Measurements from ENCODE around the gene NDUFB4. TPM values are rescaled to one million over a fixed set of nuclear protein-coding genes. Genes with fewer than 3 reads are reported as not detected.

Gene NDUFB4
- polyA plus RNA-seq, 1 donor from 2014 or later, result 154 TPM

DNA sequence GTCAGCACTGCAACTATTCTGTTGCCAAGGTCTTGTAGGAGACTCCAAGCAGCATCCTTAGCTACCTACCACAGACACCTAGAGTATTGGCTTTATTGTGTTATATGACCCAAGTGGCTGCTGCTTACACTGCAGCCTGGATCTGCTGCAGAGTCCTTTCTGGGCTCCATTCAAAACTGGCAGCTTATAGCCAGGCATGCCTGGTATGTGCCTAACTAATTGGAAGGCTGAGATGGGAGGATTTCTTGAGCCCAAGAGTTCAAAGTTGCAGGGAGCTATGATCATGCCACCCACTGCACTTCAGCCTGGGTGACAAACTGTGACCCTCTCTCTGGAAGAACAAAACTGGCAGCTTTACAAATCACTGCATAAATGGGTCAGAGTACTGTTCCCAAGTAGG is 8.6 kb downstream of the NDUFB4 start:
- Histone ChIP-seq H3K4me3 (ENCODE audit: low read length) (no peak overlapping the region), H3K9me3 (ENCODE audit: low read length) (no peaks in the 10 kb centered on the region), H2AFZ (ENCODE audit: low read depth, low read length) (no peak overlapping the region), H3K27me3 (ENCODE audit: insufficient read depth, low read depth, low read length) (no peaks in the 10 kb centered on the region), H3K36me3 (ENCODE audit: insufficient read depth, low read length) (no peaks in the 10 kb centered on the region), H3K79me2 (replicated peaks; ENCODE audit: insufficient read depth, low read length) (no peaks in the 10 kb centered on the region), H4K20me1 (ENCODE audit: insufficient read depth) (no peaks in the 10 kb centered on the region), H3K4me2 (ENCODE audit: low read length) (no peak overlapping the region), H3F3A (ENCODE audit: insufficient read depth, low read length, poor library complexity, severe bottlenecking) (no peaks in the 10 kb centered on the region), H3K27ac (ENCODE audit: low read length) (no peak overlapping the region), H3K9ac (ENCODE audit: low read length) (no peak overlapping the region), H3K9me2 (ENCODE audit: insufficient read depth, low read length) (no peaks in the 10 kb centered on the region)
- TF ChIP-seq POLR2AphosphoS5 (IDR thresholded peaks at IDR 0.05) (no peak), RAD21 (conservative IDR thresholded peaks at IDR 0.05) (no peak), MXI1 (conservative IDR thresholded peaks at IDR 0.05; ENCODE audit: poor library complexity, severe bottlenecking) (no peak), SMC3 (conservative IDR thresholded peaks at IDR 0.05; ENCODE audit: poor library complexity) (no peak), EZH2 (IDR thresholded peaks at IDR 0.05; ENCODE audit: borderline replicate concordance, insufficient read depth, low read length, poor library complexity, severe bottlenecking) (no peak), TAF1 (IDR thresholded peaks at IDR 0.05; ENCODE audit: low read depth) (no peak), EP300 (conservative IDR thresholded peaks at IDR 0.05; ENCODE audit: poor library complexity, severe bottlenecking) (no peak)
- TF ChIP-seq, protein P1, sequence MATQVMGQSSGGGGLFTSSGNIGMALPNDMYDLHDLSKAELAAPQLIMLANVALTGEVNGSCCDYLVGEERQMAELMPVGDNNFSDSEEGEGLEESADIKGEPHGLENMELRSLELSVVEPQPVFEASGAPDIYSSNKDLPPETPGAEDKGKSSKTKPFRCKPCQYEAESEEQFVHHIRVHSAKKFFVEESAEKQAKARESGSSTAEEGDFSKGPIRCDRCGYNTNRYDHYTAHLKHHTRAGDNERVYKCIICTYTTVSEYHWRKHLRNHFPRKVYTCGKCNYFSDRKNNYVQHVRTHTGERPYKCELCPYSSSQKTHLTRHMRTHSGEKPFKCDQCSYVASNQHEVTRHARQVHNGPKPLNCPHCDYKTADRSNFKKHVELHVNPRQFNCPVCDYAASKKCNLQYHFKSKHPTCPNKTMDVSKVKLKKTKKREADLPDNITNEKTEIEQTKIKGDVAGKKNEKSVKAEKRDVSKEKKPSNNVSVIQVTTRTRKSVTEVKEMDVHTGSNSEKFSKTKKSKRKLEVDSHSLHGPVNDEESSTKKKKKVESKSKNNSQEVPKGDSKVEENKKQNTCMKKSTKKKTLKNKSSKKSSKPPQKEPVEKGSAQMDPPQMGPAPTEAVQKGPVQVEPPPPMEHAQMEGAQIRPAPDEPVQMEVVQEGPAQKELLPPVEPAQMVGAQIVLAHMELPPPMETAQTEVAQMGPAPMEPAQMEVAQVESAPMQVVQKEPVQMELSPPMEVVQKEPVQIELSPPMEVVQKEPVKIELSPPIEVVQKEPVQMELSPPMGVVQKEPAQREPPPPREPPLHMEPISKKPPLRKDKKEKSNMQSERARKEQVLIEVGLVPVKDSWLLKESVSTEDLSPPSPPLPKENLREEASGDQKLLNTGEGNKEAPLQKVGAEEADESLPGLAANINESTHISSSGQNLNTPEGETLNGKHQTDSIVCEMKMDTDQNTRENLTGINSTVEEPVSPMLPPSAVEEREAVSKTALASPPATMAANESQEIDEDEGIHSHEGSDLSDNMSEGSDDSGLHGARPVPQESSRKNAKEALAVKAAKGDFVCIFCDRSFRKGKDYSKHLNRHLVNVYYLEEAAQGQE (IDR thresholded peaks at IDR 0.05; ENCODE audit: borderline replicate concordance), result no peak
- TF ChIP-seq, protein P2, sequence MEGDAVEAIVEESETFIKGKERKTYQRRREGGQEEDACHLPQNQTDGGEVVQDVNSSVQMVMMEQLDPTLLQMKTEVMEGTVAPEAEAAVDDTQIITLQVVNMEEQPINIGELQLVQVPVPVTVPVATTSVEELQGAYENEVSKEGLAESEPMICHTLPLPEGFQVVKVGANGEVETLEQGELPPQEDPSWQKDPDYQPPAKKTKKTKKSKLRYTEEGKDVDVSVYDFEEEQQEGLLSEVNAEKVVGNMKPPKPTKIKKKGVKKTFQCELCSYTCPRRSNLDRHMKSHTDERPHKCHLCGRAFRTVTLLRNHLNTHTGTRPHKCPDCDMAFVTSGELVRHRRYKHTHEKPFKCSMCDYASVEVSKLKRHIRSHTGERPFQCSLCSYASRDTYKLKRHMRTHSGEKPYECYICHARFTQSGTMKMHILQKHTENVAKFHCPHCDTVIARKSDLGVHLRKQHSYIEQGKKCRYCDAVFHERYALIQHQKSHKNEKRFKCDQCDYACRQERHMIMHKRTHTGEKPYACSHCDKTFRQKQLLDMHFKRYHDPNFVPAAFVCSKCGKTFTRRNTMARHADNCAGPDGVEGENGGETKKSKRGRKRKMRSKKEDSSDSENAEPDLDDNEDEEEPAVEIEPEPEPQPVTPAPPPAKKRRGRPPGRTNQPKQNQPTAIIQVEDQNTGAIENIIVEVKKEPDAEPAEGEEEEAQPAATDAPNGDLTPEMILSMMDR (IDR thresholded peaks at IDR 0.05; ENCODE audit: poor library complexity, severe bottlenecking), result no peak

DNA sequence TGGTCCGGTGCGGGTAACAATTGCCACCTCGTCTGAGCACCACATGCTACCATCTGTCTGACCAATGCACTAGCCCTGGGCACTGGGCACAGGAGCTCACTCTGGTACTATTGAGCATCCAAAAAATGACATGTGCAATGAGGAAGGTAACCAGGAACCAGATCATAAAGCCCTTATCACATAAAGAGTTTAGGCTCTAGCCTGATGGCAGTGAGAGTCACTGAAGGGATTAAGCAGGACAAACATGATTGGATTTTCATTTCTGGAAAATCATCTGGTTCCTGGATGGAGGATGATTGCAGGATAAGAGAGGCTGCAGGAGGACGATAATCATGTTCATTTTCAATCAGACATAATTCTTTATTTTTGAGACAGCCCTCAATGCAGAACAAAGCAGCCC is 12.4 kb downstream of the NDUFB4 start:
- no peak overlapping the region for H3K4me3 ChIP-seq (ENCODE audit: low read length)
- no peaks in the 10 kb centered on the region for H3K36me3 ChIP-seq (ENCODE audit: insufficient read depth, low read length)

More for the DNA sequence above, 12.4 kb downstream of the NDUFB4 start:
- H3F3A ChIP-seq (ENCODE audit: insufficient read depth, low read length, poor library complexity, severe bottlenecking), result no peaks in the 10 kb centered on the region
- H4K20me1 ChIP-seq (ENCODE audit: insufficient read depth), result no peaks in the 10 kb centered on the region
- H3K4me2 ChIP-seq (ENCODE audit: low read length), result no peak overlapping the region
- no peak overlapping the region for H3K27ac ChIP-seq (ENCODE audit: low read length)
- H3K9ac ChIP-seq (ENCODE audit: low read length), result no peak overlapping the region
- no peaks in the 10 kb centered on the region for H3K79me2 ChIP-seq (replicated peaks; ENCODE audit: insufficient read depth, low read length)
- H3K9me2 ChIP-seq (ENCODE audit: insufficient read depth, low read length), result no peaks in the 10 kb centered on the region
- TF ChIP-seq SMC3 (conservative IDR thresholded peaks at IDR 0.05; ENCODE audit: poor library complexity) (no peak), RAD21 (conservative IDR thresholded peaks at IDR 0.05) (no peak), EZH2 (IDR thresholded peaks at IDR 0.05; ENCODE audit: borderline replicate concordance, insufficient read depth, low read length, poor library complexity, severe bottlenecking) (no peak), MXI1 (conservative IDR thresholded peaks at IDR 0.05; ENCODE audit: poor library complexity, severe bottlenecking) (no peak), EP300 (conservative IDR thresholded peaks at IDR 0.05; ENCODE audit: poor library complexity, severe bottlenecking) (no peak), TAF1 (IDR thresholded peaks at IDR 0.05; ENCODE audit: low read depth) (no peak), POLR2AphosphoS5 (IDR thresholded peaks at IDR 0.05) (no peak)
- TF ChIP-seq, protein P2 (IDR thresholded peaks at IDR 0.05; ENCODE audit: poor library complexity, severe bottlenecking), result no peak
- TF ChIP-seq, protein P1 (IDR thresholded peaks at IDR 0.05; ENCODE audit: borderline replicate concordance), result no peak
- no peaks in the 10 kb centered on the region for H3K27me3 ChIP-seq (ENCODE audit: insufficient read depth, low read depth, low read length)
- H2AFZ ChIP-seq (ENCODE audit: low read depth, low read length), result no peak overlapping the region
- no peaks in the 10 kb centered on the region for H3K9me3 ChIP-seq (ENCODE audit: low read length)
